GM19239 (cell line): Measurements from ENCODE around the gene ZBTB4.
"Not testable (repeated sequence)": the region's sequence is repeated elsewhere in the genome, so short reads cannot be mapped to it uniquely, and the experiment has no call there.

Experiments used
- DNase-seq: peaks from one replicate; pipeline ENCODE4 v3.0.0; 2011; ENCODE audit warnings: low spot score; ENCODE audit not compliant: insufficient read length
- FAIRE-seq: peaks from 2 replicates; lab custom pipeline; 2011; peaks lifted over from hg19 to GRCh38; lab: Jason Lieb, UNC

The ZBTB4 gene

GRCh38 chr17:7471729-7472128 lies 7.7 kb downstream of the ZBTB4 start:
- FAIRE-seq (no peak), DNase-seq (no peak)

GRCh38 chr17:7470457-7470973 lies 8.9 kb downstream of the ZBTB4 start:
- not testable (repeated sequence) for FAIRE-seq, DNase-seq

GRCh38 chr17:7469843-7470242 lies 9.6 kb downstream of the ZBTB4 start:
- not testable (repeated sequence) for FAIRE-seq

DNA sequence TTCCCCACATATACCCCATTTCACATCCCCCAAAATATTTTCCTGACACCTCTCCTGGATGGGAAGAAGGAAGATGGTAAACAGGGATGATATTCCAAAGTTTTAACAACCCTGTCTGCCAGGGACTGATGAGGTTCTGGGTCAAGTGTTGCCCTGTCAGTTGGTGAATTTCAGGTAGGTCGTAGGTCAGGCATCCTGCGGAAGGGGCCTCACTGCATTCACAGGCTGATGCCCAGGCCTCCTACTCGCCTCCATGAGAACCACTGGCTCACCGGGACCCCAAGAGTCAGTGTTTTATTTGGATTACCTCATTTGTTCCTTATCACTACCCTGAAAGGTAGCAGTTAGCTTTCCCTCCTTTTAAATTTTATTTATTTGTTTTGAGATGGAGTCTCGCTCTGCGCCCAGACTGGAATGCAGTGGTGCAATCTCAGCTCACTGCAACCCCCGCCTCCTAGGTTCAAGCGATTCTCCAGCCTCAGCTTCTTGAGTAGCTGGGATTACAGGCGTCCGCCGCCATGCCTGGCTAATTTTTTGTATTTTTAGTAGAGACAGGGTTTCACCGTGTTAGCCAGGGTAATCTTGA lies 10.5 kb downstream of the ZBTB4 start:
- DNase-seq (no peak), FAIRE-seq (no peak)

More at GRCh38 chr17:7469843-7470242, 9.6 kb downstream of the ZBTB4 start:
- not testable (repeated sequence) for DNase-seq

DNA sequence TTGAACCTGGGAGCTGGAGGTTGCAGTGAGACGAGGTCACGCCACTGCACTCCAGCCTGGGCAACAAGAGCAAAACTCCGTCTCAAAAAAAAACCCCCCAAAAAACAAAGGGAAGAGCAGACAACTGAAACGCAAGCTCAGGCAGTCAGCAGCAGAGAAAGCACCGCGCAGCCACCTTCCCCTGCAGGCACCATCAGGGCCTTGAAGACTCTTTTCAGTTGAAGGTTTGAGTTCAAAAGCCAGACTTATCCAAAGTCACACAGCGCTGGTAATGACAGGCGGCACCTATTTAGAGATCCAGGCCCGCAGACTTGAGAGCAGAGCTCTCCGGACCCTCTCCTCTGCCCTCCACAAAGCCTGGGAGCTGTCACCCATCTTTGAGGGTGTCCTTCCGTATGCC lies 11.1 kb downstream of the ZBTB4 start:
- DNase-seq: no peak
- no peak for FAIRE-seq

- FAIRE-seq (no peak), DNase-seq (no peak)
Measured at GRCh38 chr17:7467498-7467897, 11.9 kb downstream of the ZBTB4 start.

GRCh38 chr17:7466639-7467341 lies 12.6 kb downstream of the ZBTB4 start:
- no peak for DNase-seq
- no peak for FAIRE-seq

DNA sequence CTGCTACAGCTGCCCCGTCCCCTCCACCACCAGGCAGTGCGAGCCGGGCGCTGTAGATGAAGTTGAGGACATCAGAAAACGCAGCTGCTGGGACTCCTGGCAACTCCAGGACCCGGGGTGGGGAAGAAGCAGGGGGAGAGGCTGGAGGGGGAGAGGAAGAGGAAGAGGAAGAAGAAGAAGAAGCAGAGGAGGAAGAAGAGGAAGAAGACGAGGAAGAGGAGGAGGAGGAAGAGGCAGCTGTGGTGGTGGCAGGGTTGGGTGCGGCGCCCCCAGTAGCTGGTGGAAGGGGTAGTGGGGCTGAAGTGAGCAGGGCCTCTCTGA lies 13.2 kb downstream of the ZBTB4 start:
- FAIRE-seq (no peak), DNase-seq (no peak)

DNA sequence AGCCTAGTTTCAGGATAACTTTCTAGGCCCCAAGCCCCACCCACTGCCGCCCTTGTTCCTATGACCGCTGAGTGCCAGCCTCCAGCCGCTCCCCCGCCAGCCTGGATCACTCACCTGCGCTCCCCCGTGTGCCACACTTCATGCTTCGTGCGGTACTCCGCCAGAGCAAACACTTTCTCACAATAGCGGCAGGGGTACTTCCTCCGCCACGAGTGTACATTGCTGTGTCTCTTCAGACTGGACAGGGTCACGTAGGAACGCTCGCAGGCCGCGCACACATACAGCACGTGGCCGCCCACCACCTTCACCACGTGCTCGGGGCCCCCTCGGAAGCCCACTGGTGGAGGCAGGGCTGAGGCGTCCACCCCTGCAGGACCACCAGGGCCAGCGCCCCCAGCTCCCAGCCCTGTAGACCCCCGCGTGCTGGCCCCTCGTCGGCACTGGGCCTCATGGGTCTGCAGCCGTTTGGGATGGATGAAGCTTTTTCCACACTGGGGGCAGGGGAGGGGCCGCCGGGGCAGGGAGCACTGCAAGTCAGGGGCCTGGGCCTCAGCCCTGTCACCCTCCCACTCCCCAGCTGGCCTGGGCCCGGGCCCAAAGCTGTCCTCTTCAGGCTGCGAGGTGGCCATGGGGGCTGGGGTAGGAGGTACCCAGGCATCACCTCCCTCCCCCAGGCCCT lies 13.7 kb downstream of the ZBTB4 start:
- no peak for DNase-seq
- FAIRE-seq: no peak

GRCh38 chr17:7464081-7464480 lies 15.3 kb downstream of the ZBTB4 start:
- no peak for DNase-seq

GRCh38 chr17:7463372-7463846 lies 16.0 kb downstream of the ZBTB4 start:
- FAIRE-seq (no peak), DNase-seq (no peak)

More at GRCh38 chr17:7464081-7464480, 15.3 kb downstream of the ZBTB4 start:
- FAIRE-seq: no peak

- FAIRE-seq: no peak
- DNase-seq: no peak
Measured at GRCh38 chr17:7462474-7463371, 16.7 kb downstream of the ZBTB4 start.

GRCh38 chr17:7460850-7461660 lies 18.4 kb downstream of the ZBTB4 start:
- FAIRE-seq (no peak), DNase-seq (no peak)

GRCh38 chr17:7459961-7460545 lies 19.4 kb downstream of the ZBTB4 start:
- no peak for DNase-seq
- FAIRE-seq: no peak

DNA sequence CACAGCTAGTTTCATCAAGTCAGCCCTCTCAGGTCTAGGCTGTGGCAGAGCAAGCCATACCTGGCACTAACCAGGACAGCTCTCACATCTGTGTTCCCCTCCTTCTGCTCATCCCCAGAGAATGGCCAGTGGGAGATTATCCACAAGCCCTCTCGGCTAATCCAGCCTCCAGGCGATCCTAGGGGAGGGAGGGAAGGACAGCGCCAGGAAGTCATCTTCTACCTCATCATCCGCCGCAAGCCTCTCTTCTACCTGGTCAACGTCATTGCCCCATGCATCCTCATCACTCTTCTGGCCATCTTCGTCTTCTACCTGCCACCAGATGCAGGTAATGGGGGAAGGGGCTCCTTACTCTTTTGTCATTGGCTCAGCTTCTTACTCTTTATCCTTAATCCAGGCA lies 31.0 kb downstream of the ZBTB4 start:
- FAIRE-seq: no peak
- no peak for DNase-seq

- DNase-seq (no peak), FAIRE-seq (peak; percentile 40)
Measured at GRCh38 chr17:7445619-7445968, 33.8 kb downstream of the ZBTB4 start.

GRCh38 chr17:7444682-7445618 lies 34.5 kb downstream of the ZBTB4 start, which contains the start of gene CHRNB1:
Gene CHRNB1, plus strand, starts transcription at chr17:7445061. Its CDS starts 67 bp downstream, at chr17:7445128.
- DNase-seq: peak; percentile 66
- peak; percentile 69 for FAIRE-seq
